Nephron (organoid): ENCODE data around the gene ZFHX2.

ENCODE experiments used
- H3K27ac Mint-ChIP-seq, 3 experiments: 2 replicates each; pipeline ENCODE4 v1.8.0; 2020; ENCODE audit warnings: mixed read lengths in 3 of 3, mild to moderate bottlenecking in 2 of 3, moderate library complexity in 1 of 3
- H3K27me3 Mint-ChIP-seq: 2 replicates; pipeline ENCODE4 v1.8.0; 2021; ENCODE audit warnings: low read depth, mild to moderate bottlenecking, moderate library complexity, mixed read lengths
- H3K36me3 Mint-ChIP-seq: 2 replicates; pipeline ENCODE4 v1.8.0; 2020; ENCODE audit warnings: low read depth, mixed read lengths
- H3K4me1 Mint-ChIP-seq: 2 replicates; pipeline ENCODE4 v1.8.0; 2020; ENCODE audit warnings: mixed read lengths
- H3K4me3 Mint-ChIP-seq, 3 experiments: 2 replicates each; pipeline ENCODE4 v1.8.0; 2020; ENCODE audit warnings: mild to moderate bottlenecking in 3 of 3, mixed read lengths in 3 of 3, moderate library complexity in 2 of 3
- H3K9me3 Mint-ChIP-seq: 2 replicates; pipeline ENCODE4 v1.8.0; 2020; ENCODE audit warnings: mixed read lengths
- CTCF ChIP-seq, 3 experiments: fragments of 200-600 bp; sonication (generic); IDR thresholded peaks; one replicate each; pipeline ENCODE4 v1.5.0; 2021; ENCODE audit warnings: antibody characterized with exemption in 3 of 3; ENCODE audit not compliant: unreplicated experiment in 3 of 3

The ZFHX2 gene

GRCh38 chr14:23569443-23570151, 18.0 kb upstream of the ZFHX2 start:
- H3K27me3 Mint-ChIP-seq = peaks cover 23% of the 10 kb centered on the region
- peak overlapping the region; percentile 86 to 98 (median 94) for H3K27ac Mint-ChIP-seq
- peaks cover 40% of the 10 kb centered on the region for H3K4me1 Mint-ChIP-seq
- H3K9me3 Mint-ChIP-seq = no peaks in the 10 kb centered on the region
- TF ChIP-seq CTCF (IDR thresholded peaks at IDR 0.05; ENCODE audit: unreplicated experiment in 3 of 3) = no peak
- H3K36me3 Mint-ChIP-seq = peaks cover 8% of the 10 kb centered on the region
- H3K4me3 Mint-ChIP-seq = peak overlapping the region in 2 of 3 experiments; percentile 19 to 49

GRCh38 chr14:23568600-23569331, 17.2 kb upstream of the ZFHX2 start:
- Mint-ChIP-seq H3K4me1 (peaks cover 40% of the 10 kb centered on the region), H3K27ac (peak overlapping the region; percentile 86 to 98 (median 94))

DNA sequence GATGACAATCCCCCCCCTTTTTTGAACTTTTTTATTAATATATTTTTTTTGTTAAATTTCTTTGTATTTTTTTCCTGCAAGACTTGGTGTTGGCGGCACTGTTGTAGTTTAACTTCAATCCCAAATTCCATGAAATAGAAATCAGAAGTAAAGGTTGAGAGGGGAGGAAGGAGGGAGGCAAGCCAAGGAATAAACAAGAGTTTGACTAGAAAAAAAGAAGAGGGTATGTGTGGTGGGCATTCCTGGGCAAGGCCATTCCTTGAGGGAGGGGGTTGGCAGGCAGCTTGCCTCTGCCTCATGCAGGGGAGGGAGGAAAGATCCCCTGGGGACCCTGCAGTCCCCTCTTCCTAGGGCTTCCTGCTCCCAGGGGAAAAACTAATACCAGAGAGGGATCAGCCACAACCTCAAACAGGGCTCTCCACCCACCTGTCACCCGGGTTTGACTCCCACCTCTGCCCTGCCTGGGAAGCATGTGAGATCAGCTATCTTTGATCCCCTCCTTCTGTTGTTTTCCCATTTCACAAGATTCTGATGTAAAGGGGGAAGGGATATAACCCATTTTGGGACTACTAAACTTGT, 16.5 kb upstream of the ZFHX2 start:
- no peaks in the 10 kb centered on the region for H3K9me3 Mint-ChIP-seq
- H3K27ac Mint-ChIP-seq = peak overlapping the region; percentile 86 to 98 (median 94)
- TF ChIP-seq CTCF (IDR thresholded peaks at IDR 0.05; ENCODE audit: unreplicated experiment in 3 of 3) = no peak
- H3K4me1 Mint-ChIP-seq = peaks cover 40% of the 10 kb centered on the region
- H3K27me3 Mint-ChIP-seq = peaks cover 15% of the 10 kb centered on the region
- H3K36me3 Mint-ChIP-seq = peaks cover 14% of the 10 kb centered on the region
- peak overlapping the region; percentile 95 to 99 (median 99) for H3K4me3 Mint-ChIP-seq

More at GRCh38 chr14:23568600-23569331, 17.2 kb upstream of the ZFHX2 start:
- Mint-ChIP-seq H3K4me3 (peak overlapping the region; percentile 77 to 95 (median 85)), H3K27me3 (peaks cover 21% of the 10 kb centered on the region), H3K36me3 (peaks cover 14% of the 10 kb centered on the region), H3K9me3 (no peaks in the 10 kb centered on the region)
- peak; percentile 28 to 49 (median 42) for TF ChIP-seq CTCF (IDR thresholded peaks at IDR 0.05; ENCODE audit: unreplicated experiment in 3 of 3)

DNA sequence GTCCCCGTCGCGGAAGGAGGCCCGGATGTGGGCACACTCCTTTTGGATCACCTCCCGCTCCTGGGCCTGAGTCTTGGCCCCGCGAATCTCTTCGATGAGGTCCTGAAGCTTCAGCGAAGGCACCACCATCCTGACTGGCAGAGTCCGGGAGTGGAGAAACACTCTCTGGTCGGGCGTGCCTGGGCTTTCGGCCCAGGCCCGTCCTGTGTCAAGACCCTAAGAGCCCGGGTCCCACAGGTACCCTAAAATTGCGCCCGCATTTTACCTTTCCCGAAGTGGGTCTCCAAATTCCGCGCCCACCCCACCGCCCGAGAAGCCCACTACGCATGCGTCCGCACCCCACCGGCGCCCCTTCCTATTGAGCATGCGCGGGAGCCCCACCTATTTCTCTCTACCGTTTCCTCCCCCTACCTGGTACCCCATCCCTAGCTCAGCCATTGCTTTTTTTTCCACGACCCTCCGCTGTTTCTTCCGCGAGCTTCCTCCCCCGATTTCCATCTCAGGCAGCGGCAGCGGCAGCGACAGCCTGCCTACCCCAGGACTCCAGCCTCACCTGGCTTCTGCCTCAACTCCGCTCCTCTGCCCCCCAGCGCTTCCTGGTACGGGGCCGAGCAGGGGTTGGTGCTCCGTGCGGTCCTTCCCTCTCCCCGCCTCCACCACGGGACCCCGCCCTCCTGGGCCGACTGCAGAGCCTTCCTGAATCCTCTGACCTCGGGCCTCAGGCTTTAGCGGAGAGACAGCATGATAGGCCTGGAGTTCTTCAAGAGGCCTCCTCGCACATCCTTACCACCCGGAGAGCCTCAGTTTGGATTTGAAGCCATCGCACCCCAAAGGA, 15.8 kb upstream of the ZFHX2 start, which contains the start of gene AP1G2:
AP1G2 (minus strand) TSS at position 606 of the 835 bp plus-strand sequence; CDS start at position 129, 477 bp downstream.
- Mint-ChIP-seq H3K4me3 (peak within 1 kb of the TSS; percentile 95 to 99 (median 99)), H3K4me1 (peaks cover 36% of the 10 kb centered on the region), H3K27ac (peak within 1 kb of the TSS; percentile 86 to 98 (median 94)), H3K27me3 (peaks cover 10% of the 10 kb centered on the region), H3K36me3 (peaks cover 12% of the 10 kb centered on the region), H3K9me3 (no peaks in the 10 kb centered on the region)
- no peak for TF ChIP-seq CTCF (IDR thresholded peaks at IDR 0.05; ENCODE audit: unreplicated experiment in 3 of 3)

GRCh38 chr14:23566778-23567185, 15.2 kb upstream of the ZFHX2 start:
- peak overlapping the region; percentile 86 to 98 (median 94) for H3K27ac Mint-ChIP-seq
- peak overlapping the region; percentile 95 to 99 (median 99) for H3K4me3 Mint-ChIP-seq
- no peaks in the 10 kb centered on the region for H3K9me3 Mint-ChIP-seq
- TF ChIP-seq CTCF (IDR thresholded peaks at IDR 0.05; ENCODE audit: unreplicated experiment in 3 of 3) = peak in 1 of 3 experiments; percentile 17
- H3K36me3 Mint-ChIP-seq = peaks cover 13% of the 10 kb centered on the region
- H3K4me1 Mint-ChIP-seq = peaks cover 30% of the 10 kb centered on the region
- peaks cover 4% of the 10 kb centered on the region for H3K27me3 Mint-ChIP-seq
